ENCODE measurements around the gene CECR2. TPM values are rescaled to one million over a fixed set of nuclear protein-coding genes. Genes with fewer than 3 reads are reported as not detected.

The CECR2 gene
- total RNA-seq, 1 experiment from 2014 or later = 3.6 TPM

- CTCF ChIA-PET = no interaction called here
- in situ Hi-C loops (cut with HindIII; ENCODE audit: low pct_unique_long_range_greater_than_20kb, low sequenced_read_pairs) = no loop called here
Observed at GRCh38 chr22:17475318-17476230, 106.3 kb downstream of the CECR2 start.

GRCh38 chr22:17476838-17477237 is 107.6 kb downstream of the CECR2 start:
- CTCF ChIA-PET = no interaction called here
- no peaks in the 10 kb centered on the region for H3K36me3 ChIP-seq (ENCODE audit: control insufficient read depth, insufficient read depth, low read length)
- intact Hi-C loops (cut with micrococcal nuclease; ENCODE audit: unreplicated experiment) = no loop called here
- H3K4me3 ChIP-seq (ENCODE audit: low read depth in 2 of 2, low read length in 2 of 2) = no peak overlapping the region
- DNase-seq (ENCODE audit: low read depth, low spot score) (no peak), ATAC-seq (no peak)
- H3K27ac ChIP-seq (ENCODE audit: low read length) = no peak overlapping the region
- H3K4me1 ChIP-seq (ENCODE audit: control insufficient read depth, insufficient read depth, low read length) = no peaks in the 10 kb centered on the region
- TF ChIP-seq POLR2AphosphoS5 (IDR thresholded peaks at IDR 0.05; ENCODE audit: low read depth, low read length) = no peak
- no peak for TF ChIP-seq CTCF (IDR thresholded peaks at IDR 0.05)
- TF ChIP-seq TCF7L2 (IDR thresholded peaks at IDR 0.05; ENCODE audit: low read depth, low read length) = no peak
- TF ChIP-seq REST (IDR thresholded peaks at IDR 0.05; ENCODE audit: insufficient read depth in 1 of 2, low read depth in 2 of 2, low read length in 1 of 2) = no peak
- no peak for TF ChIP-seq SIN3A (IDR thresholded peaks at IDR 0.05; ENCODE audit: borderline replicate concordance, insufficient read depth, low read depth, low read length)
- POLR2A ChIA-PET = no interaction called here
- no peaks in the 10 kb centered on the region for H3K27me3 ChIP-seq (ENCODE audit: control insufficient read depth, insufficient read depth, low read length)
- no peaks in the 10 kb centered on the region for H3K9me3 ChIP-seq (ENCODE audit: control insufficient read depth, insufficient read depth, low read depth, low read length)
- no TSS peak for BruUV-seq (replicated peaks)
- in situ Hi-C loops (cut with HindIII; ENCODE audit: low pct_unique_long_range_greater_than_20kb, low sequenced_read_pairs) = no loop called here

More at GRCh38 chr22:17475318-17476230, 106.3 kb downstream of the CECR2 start:
- POLR2A ChIA-PET = no interaction called here
- Histone ChIP-seq H3K4me3 (ENCODE audit: low read depth in 2 of 2, low read length in 2 of 2) (no peak overlapping the region), H3K9me3 (ENCODE audit: control insufficient read depth, insufficient read depth, low read depth, low read length) (no peaks in the 10 kb centered on the region), H3K4me1 (ENCODE audit: control insufficient read depth, insufficient read depth, low read length) (no peaks in the 10 kb centered on the region), H3K27me3 (ENCODE audit: control insufficient read depth, insufficient read depth, low read length) (no peaks in the 10 kb centered on the region), H3K36me3 (ENCODE audit: control insufficient read depth, insufficient read depth, low read length) (no peaks in the 10 kb centered on the region), H3K27ac (ENCODE audit: low read length) (no peak overlapping the region)
- ATAC-seq (no peak), DNase-seq (ENCODE audit: low read depth, low spot score) (no peak)
- no peak for TF ChIP-seq SIN3A (IDR thresholded peaks at IDR 0.05; ENCODE audit: borderline replicate concordance, insufficient read depth, low read depth, low read length)
- BruUV-seq (replicated peaks) = no TSS peak
- intact Hi-C loops (cut with micrococcal nuclease; ENCODE audit: unreplicated experiment) = no loop called here

GRCh38 chr22:17477391-17477833 is 108.2 kb downstream of the CECR2 start:
- POLR2A ChIA-PET = no interaction called here
- intact Hi-C loops (cut with micrococcal nuclease; ENCODE audit: unreplicated experiment) = no loop called here
- Histone ChIP-seq H3K27ac (ENCODE audit: low read length) (no peak overlapping the region), H3K36me3 (ENCODE audit: control insufficient read depth, insufficient read depth, low read length) (no peaks in the 10 kb centered on the region), H3K27me3 (ENCODE audit: control insufficient read depth, insufficient read depth, low read length) (no peaks in the 10 kb centered on the region), H3K4me1 (ENCODE audit: control insufficient read depth, insufficient read depth, low read length) (no peaks in the 10 kb centered on the region), H3K4me3 (ENCODE audit: low read depth in 2 of 2, low read length in 2 of 2) (no peak overlapping the region), H3K9me3 (ENCODE audit: control insufficient read depth, insufficient read depth, low read depth, low read length) (no peaks in the 10 kb centered on the region)
- DNase-seq (ENCODE audit: low read depth, low spot score) (no peak), ATAC-seq (no peak)
- CTCF ChIA-PET = no interaction called here
- BruUV-seq (replicated peaks) = no TSS peak
- no peak for TF ChIP-seq POLR2AphosphoS5 (IDR thresholded peaks at IDR 0.05; ENCODE audit: low read depth, low read length)
- in situ Hi-C loops (cut with HindIII; ENCODE audit: low pct_unique_long_range_greater_than_20kb, low sequenced_read_pairs) = no loop called here
